ENCODE data around the gene ERCC6.

DNA sequence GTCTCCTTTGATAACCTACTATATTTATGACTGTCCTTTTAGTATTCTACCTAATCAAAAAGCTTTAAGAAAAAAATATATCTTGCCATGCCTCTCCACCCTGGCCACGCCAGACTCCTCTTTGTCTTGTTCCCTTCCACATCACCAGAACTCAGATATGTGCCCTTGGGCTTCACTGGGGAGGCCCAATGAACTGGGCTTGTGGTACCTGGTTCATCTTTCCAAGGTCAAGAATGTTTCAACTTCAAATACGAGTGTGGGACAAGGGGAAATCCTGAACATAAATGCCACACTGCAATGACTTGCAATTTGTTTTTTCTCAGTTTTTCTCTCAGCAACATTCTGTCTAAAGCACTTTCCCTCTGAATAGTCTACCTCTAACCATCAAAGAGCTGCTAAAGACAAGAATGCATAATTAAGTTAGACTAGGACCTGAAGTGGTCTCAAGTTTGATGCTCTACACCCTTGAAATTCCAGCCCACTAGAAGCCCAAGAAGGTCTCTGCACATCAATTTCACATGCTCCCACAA is 9.9 kb downstream of the ERCC6 start:
- TF ChIP-seq RAD21 (IDR thresholded peaks at IDR 0.05; ENCODE audit: insufficient read depth, low read depth, low read length) (no peak), EP300 (IDR thresholded peaks at IDR 0.05; ENCODE audit: borderline replicate concordance in 1 of 2, control insufficient read depth in 1 of 2, low read depth in 2 of 2, low read length in 2 of 2) (no peak), YY1 (IDR thresholded peaks at IDR 0.05; ENCODE audit: low read depth, low read length) (no peak), NR2C2 (IDR thresholded peaks at IDR 0.05; ENCODE audit: borderline replicate concordance, control insufficient read depth, insufficient read length, low read depth) (no peak)
- TF ChIP-seq, protein P1, sequence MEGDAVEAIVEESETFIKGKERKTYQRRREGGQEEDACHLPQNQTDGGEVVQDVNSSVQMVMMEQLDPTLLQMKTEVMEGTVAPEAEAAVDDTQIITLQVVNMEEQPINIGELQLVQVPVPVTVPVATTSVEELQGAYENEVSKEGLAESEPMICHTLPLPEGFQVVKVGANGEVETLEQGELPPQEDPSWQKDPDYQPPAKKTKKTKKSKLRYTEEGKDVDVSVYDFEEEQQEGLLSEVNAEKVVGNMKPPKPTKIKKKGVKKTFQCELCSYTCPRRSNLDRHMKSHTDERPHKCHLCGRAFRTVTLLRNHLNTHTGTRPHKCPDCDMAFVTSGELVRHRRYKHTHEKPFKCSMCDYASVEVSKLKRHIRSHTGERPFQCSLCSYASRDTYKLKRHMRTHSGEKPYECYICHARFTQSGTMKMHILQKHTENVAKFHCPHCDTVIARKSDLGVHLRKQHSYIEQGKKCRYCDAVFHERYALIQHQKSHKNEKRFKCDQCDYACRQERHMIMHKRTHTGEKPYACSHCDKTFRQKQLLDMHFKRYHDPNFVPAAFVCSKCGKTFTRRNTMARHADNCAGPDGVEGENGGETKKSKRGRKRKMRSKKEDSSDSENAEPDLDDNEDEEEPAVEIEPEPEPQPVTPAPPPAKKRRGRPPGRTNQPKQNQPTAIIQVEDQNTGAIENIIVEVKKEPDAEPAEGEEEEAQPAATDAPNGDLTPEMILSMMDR (IDR thresholded peaks at IDR 0.05 in 2 of 3, conservative IDR thresholded peaks at IDR 0.05 in 1 of 3; ENCODE audit: control insufficient read depth in 2 of 3, extremely low read depth in 1 of 3, insufficient read depth in 1 of 3, low read depth in 3 of 3, low read length in 3 of 3) = no peak
- TF ChIP-seq, protein P2, sequence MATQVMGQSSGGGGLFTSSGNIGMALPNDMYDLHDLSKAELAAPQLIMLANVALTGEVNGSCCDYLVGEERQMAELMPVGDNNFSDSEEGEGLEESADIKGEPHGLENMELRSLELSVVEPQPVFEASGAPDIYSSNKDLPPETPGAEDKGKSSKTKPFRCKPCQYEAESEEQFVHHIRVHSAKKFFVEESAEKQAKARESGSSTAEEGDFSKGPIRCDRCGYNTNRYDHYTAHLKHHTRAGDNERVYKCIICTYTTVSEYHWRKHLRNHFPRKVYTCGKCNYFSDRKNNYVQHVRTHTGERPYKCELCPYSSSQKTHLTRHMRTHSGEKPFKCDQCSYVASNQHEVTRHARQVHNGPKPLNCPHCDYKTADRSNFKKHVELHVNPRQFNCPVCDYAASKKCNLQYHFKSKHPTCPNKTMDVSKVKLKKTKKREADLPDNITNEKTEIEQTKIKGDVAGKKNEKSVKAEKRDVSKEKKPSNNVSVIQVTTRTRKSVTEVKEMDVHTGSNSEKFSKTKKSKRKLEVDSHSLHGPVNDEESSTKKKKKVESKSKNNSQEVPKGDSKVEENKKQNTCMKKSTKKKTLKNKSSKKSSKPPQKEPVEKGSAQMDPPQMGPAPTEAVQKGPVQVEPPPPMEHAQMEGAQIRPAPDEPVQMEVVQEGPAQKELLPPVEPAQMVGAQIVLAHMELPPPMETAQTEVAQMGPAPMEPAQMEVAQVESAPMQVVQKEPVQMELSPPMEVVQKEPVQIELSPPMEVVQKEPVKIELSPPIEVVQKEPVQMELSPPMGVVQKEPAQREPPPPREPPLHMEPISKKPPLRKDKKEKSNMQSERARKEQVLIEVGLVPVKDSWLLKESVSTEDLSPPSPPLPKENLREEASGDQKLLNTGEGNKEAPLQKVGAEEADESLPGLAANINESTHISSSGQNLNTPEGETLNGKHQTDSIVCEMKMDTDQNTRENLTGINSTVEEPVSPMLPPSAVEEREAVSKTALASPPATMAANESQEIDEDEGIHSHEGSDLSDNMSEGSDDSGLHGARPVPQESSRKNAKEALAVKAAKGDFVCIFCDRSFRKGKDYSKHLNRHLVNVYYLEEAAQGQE (IDR thresholded peaks at IDR 0.05; ENCODE audit: low read depth, low read length) = no peak
- TF ChIP-seq, protein P3, sequence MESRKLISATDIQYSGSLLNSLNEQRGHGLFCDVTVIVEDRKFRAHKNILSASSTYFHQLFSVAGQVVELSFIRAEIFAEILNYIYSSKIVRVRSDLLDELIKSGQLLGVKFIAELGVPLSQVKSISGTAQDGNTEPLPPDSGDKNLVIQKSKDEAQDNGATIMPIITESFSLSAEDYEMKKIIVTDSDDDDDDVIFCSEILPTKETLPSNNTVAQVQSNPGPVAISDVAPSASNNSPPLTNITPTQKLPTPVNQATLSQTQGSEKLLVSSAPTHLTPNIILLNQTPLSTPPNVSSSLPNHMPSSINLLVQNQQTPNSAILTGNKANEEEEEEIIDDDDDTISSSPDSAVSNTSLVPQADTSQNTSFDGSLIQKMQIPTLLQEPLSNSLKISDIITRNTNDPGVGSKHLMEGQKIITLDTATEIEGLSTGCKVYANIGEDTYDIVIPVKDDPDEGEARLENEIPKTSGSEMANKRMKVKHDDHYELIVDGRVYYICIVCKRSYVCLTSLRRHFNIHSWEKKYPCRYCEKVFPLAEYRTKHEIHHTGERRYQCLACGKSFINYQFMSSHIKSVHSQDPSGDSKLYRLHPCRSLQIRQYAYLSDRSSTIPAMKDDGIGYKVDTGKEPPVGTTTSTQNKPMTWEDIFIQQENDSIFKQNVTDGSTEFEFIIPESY (IDR thresholded peaks at IDR 0.05) = no peak

All from GM12878 (cell line).